Ishikawa (cell line): ENCODE results near the gene SMIM41.

Experiments
- CEBPB ChIP-seq: IDR thresholded peaks from 2 replicates; pipeline ENCODE4 v1.6.1; 2012
- CREB1 ChIP-seq: IDR thresholded peaks from 2 replicates; pipeline ENCODE4 v1.6.1; 2012; ENCODE audit warnings: low read depth
- EGR1 ChIP-seq: IDR thresholded peaks from 2 replicates; pipeline ENCODE4 v1.6.1; 2012
- EP300 ChIP-seq: IDR thresholded peaks from 2 replicates; pipeline ENCODE4 v1.6.1; 2012; ENCODE audit warnings: borderline replicate concordance
- FOXM1 ChIP-seq: IDR thresholded peaks from 2 replicates; pipeline ENCODE4 v1.6.1; 2012; ENCODE audit warnings: low read depth, borderline replicate concordance
- NFIC ChIP-seq: IDR thresholded peaks from 2 replicates; pipeline ENCODE4 v1.6.1; 2012
- RAD21 ChIP-seq: IDR thresholded peaks from 2 replicates; pipeline ENCODE4 v1.6.1; 2012; ENCODE audit warnings: low read depth
- TAF1 ChIP-seq: IDR thresholded peaks from 2 replicates; pipeline ENCODE4 v1.6.1; 2012; ENCODE audit warnings: low read depth, mild to moderate bottlenecking
- TCF12 ChIP-seq: IDR thresholded peaks from 2 replicates; pipeline ENCODE4 v1.6.1; 2012; ENCODE audit warnings: low read depth
- TEAD4 ChIP-seq: IDR thresholded peaks from 2 replicates; pipeline ENCODE4 v1.6.1; 2012
- USF1 ChIP-seq: IDR thresholded peaks from 2 replicates; pipeline ENCODE4 v1.6.1; 2012
- YY1 ChIP-seq: IDR thresholded peaks from 2 replicates; pipeline ENCODE4 v1.6.1; 2012; ENCODE audit warnings: low read depth
- ZBTB7A ChIP-seq: IDR thresholded peaks from 2 replicates; pipeline ENCODE4 v1.6.1; 2012; ENCODE audit warnings: low read depth
- TF ChIP-seq, protein P1 (sequence below): IDR thresholded peaks from 2 replicates; pipeline ENCODE4 v1.6.1; 2012
- TF ChIP-seq, protein P2 (sequence below): IDR thresholded peaks from 2 replicates; pipeline ENCODE4 v1.6.1; 2012; ENCODE audit warnings: low read depth, mild to moderate bottlenecking

SMIM41 gene

GRCh38 chr12:52116222-52117125, 37.0 kb downstream of the SMIM41 start:
- TF ChIP-seq, protein P1, sequence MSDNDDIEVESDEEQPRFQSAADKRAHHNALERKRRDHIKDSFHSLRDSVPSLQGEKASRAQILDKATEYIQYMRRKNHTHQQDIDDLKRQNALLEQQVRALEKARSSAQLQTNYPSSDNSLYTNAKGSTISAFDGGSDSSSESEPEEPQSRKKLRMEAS: peak; percentile 87
- TF ChIP-seq FOXM1: peak; percentile 66; the same call in 1 of the 2 replicates
- TF ChIP-seq USF1: peak; percentile 57
- peak; percentile 29; the same call in 1 of the 2 replicates for TF ChIP-seq RAD21
- TF ChIP-seq, protein P2, sequence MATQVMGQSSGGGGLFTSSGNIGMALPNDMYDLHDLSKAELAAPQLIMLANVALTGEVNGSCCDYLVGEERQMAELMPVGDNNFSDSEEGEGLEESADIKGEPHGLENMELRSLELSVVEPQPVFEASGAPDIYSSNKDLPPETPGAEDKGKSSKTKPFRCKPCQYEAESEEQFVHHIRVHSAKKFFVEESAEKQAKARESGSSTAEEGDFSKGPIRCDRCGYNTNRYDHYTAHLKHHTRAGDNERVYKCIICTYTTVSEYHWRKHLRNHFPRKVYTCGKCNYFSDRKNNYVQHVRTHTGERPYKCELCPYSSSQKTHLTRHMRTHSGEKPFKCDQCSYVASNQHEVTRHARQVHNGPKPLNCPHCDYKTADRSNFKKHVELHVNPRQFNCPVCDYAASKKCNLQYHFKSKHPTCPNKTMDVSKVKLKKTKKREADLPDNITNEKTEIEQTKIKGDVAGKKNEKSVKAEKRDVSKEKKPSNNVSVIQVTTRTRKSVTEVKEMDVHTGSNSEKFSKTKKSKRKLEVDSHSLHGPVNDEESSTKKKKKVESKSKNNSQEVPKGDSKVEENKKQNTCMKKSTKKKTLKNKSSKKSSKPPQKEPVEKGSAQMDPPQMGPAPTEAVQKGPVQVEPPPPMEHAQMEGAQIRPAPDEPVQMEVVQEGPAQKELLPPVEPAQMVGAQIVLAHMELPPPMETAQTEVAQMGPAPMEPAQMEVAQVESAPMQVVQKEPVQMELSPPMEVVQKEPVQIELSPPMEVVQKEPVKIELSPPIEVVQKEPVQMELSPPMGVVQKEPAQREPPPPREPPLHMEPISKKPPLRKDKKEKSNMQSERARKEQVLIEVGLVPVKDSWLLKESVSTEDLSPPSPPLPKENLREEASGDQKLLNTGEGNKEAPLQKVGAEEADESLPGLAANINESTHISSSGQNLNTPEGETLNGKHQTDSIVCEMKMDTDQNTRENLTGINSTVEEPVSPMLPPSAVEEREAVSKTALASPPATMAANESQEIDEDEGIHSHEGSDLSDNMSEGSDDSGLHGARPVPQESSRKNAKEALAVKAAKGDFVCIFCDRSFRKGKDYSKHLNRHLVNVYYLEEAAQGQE: 0 out of 2 replicates have a peak, but pooled peaks have one; percentile 4
- peak; percentile 69 for TF ChIP-seq YY1
- peak; percentile 58; the same call in 1 of the 2 replicates for TF ChIP-seq ZBTB7A
- peak; percentile 82 for TF ChIP-seq TEAD4
- TF ChIP-seq CEBPB: peak; percentile 63; the same call in 1 of the 2 replicates
- TF ChIP-seq TCF12: peak; percentile 93
- peak; percentile 96 for TF ChIP-seq NFIC
- peak; percentile 89 for TF ChIP-seq EP300

DNA sequence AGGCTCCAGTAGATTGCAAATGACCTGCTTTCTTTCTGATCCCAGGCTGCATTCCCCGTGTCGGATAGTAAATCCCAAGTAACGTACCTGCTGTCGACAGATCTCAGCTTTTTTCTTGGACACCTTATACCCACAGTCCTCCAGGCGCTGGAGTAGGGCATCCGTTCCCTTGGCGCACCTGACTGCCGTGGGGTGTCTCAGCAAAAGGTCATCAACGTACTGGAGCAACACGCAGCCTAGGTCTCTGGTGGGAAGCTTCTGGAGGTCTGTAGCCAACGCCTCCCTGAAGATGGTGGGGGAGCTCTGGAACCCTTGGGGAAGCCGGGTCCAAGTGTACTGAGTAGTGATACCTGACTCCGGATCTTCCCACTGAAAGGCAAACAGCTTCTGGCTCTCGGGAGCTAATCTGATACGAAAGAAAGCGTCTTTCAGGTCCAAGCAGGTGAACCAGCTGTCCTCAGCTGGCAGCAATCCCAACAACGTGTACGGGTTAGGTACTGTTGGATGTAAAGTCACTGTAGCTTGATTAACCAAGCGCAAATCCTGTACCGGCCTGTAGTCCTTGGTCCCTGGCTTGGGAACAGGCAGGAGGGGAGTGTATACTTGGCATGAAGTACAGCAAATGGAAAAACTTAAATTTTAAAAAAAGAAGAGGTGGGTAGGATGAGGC, 38.4 kb downstream of the SMIM41 start:
- TF ChIP-seq EP300: peak; percentile 96
- TF ChIP-seq YY1: peak; percentile 64; the same call in 1 of the 2 replicates
- TF ChIP-seq FOXM1: peak; percentile 91
- TF ChIP-seq USF1: peak; percentile 46
- peak; percentile 99 for TF ChIP-seq NFIC
- peak; percentile 99 for TF ChIP-seq TCF12
- peak; percentile 78 for TF ChIP-seq TEAD4
- TF ChIP-seq, protein P1: peak; percentile 86
- TF ChIP-seq CEBPB: peak; percentile 34; the same call in 1 of the 2 replicates
- TF ChIP-seq ZBTB7A: peak; percentile 55; the same call in 1 of the 2 replicates

- TF ChIP-seq FOXM1 (no peak; the same call in 1 of the 2 replicates), CREB1 (no peak), EP300 (peak; percentile 35; the same call in 1 of the 2 replicates), ZBTB7A (peak; percentile 81; the same call in 1 of the 2 replicates), TEAD4 (no peak), RAD21 (peak; percentile 53; the same call in 1 of the 2 replicates), NFIC (no peak; the same call in 1 of the 2 replicates), TAF1 (no peak), USF1 (no peak), EGR1 (no peak), TCF12 (peak; percentile 79), CEBPB (no peak), YY1 (no peak)
- TF ChIP-seq, protein P2: no peak
- TF ChIP-seq, protein P1: 0 out of 2 replicates have a peak, but pooled peaks have one; percentile 26
These were observed 40.1 kb downstream of the SMIM41 start for GRCh38 chr12:52119398-52120254.
